ENCODE data around the gene P2RY12.

Gene P2RY12

DNA sequence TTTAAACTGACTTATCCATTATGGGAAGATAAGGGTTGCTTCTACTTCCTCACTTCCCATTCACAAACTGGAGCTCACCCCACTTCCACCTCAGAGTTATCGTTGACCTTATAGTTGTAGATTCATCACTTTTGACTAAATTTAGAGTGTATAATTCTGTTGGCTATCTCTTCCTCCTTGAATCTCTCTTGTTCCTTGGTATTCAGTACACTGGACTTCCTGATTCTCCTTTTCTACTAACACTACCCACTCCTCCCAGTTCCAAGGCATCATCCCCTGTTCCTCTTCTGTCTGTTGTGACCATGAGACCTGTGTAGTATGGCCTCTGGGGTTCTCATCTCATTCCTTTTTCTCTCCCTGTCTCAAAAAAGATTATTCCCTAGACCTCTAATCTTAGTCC is 62.0 kb downstream of the P2RY12 start:
- no peaks in the 10 kb centered on the region for H3K79me2 ChIP-seq (ENCODE audit: low read length)
- TF ChIP-seq, protein P1, sequence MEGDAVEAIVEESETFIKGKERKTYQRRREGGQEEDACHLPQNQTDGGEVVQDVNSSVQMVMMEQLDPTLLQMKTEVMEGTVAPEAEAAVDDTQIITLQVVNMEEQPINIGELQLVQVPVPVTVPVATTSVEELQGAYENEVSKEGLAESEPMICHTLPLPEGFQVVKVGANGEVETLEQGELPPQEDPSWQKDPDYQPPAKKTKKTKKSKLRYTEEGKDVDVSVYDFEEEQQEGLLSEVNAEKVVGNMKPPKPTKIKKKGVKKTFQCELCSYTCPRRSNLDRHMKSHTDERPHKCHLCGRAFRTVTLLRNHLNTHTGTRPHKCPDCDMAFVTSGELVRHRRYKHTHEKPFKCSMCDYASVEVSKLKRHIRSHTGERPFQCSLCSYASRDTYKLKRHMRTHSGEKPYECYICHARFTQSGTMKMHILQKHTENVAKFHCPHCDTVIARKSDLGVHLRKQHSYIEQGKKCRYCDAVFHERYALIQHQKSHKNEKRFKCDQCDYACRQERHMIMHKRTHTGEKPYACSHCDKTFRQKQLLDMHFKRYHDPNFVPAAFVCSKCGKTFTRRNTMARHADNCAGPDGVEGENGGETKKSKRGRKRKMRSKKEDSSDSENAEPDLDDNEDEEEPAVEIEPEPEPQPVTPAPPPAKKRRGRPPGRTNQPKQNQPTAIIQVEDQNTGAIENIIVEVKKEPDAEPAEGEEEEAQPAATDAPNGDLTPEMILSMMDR (IDR thresholded peaks at IDR 0.05; ENCODE audit: low read depth, low read length), result no peak
- no peak for TF ChIP-seq EZH2phosphoT487 (IDR thresholded peaks at IDR 0.05; ENCODE audit: low read depth)
- no peak overlapping the region for H3K4me3 ChIP-seq (ENCODE audit: low read length)
- H4K20me1 ChIP-seq (ENCODE audit: insufficient read depth, low read length), result no peaks in the 10 kb centered on the region
- H3K27ac ChIP-seq (ENCODE audit: low read length), result no peak overlapping the region
- no peaks in the 10 kb centered on the region for H3K27me3 ChIP-seq (ENCODE audit: low read depth, low read length)
- H2AFZ ChIP-seq (ENCODE audit: low read depth, low read length), result no peak overlapping the region
- H3K9me3 ChIP-seq (ENCODE audit: insufficient read depth, low read length), result no peaks in the 10 kb centered on the region
- peaks cover 35% of the 10 kb centered on the region for H3K4me1 ChIP-seq (ENCODE audit: low read length)
- H3K9ac ChIP-seq (ENCODE audit: low read length), result no peak overlapping the region
- H3K36me3 ChIP-seq (replicated peaks; ENCODE audit: low read depth, low read length), result no peaks in the 10 kb centered on the region
- no peak overlapping the region for H3K4me2 ChIP-seq (ENCODE audit: low read length)

DNA sequence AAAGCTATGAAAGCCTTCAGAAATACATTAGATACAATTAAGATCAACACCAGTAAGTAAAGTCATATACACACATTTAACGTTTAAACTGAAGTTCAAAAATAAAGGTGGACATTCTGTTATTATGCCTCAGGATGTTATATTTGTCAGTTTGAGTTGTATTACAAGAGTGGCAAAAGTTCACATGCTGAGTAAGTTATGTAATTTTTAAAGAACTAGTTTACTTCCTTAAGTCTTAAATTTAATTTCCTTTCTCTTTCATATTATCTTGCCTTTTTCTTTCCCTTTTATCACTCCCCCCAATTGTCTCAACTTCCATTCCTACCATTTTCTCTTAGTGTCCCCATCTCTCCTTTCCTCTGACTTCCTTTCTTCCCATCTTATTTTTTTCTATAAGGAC is 63.0 kb downstream of the P2RY12 start:
- Histone ChIP-seq H3K4me3 (ENCODE audit: low read length) (no peak overlapping the region), H3K36me3 (replicated peaks; ENCODE audit: low read depth, low read length) (no peaks in the 10 kb centered on the region), H3K79me2 (ENCODE audit: low read length) (no peaks in the 10 kb centered on the region), H2AFZ (ENCODE audit: low read depth, low read length) (no peak overlapping the region), H3K27me3 (ENCODE audit: low read depth, low read length) (no peaks in the 10 kb centered on the region), H3K4me2 (ENCODE audit: low read length) (no peak overlapping the region), H3K4me1 (ENCODE audit: low read length) (peaks cover 39% of the 10 kb centered on the region), H3K9me3 (ENCODE audit: insufficient read depth, low read length) (no peaks in the 10 kb centered on the region), H3K27ac (ENCODE audit: low read length) (no peak overlapping the region), H4K20me1 (ENCODE audit: insufficient read depth, low read length) (no peaks in the 10 kb centered on the region), H3K9ac (ENCODE audit: low read length) (no peak overlapping the region)
- no peak for TF ChIP-seq EZH2phosphoT487 (IDR thresholded peaks at IDR 0.05; ENCODE audit: low read depth)
- TF ChIP-seq, protein P1 (IDR thresholded peaks at IDR 0.05; ENCODE audit: low read depth, low read length), result no peak

DNA sequence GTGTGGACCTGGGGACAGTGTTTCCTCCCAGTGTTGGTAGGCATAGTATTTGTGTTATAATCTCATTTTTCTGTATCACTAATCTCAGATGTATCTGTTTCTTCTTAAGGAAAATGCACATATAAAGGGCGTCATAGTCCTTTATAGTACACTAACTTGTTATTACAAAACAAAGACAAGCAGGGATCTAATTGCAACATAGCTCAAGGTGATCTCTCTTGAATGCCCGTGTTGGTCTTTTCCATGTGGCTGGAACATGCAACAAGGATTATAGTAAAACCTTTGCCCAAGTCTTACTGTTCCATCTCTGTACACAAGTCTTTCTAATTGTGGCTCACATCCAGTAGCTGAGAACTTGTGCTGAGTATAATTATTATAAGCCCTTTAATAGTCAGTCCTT is 64.4 kb downstream of the P2RY12 start:
- Histone ChIP-seq H3K79me2 (ENCODE audit: low read length) (no peaks in the 10 kb centered on the region), H4K20me1 (ENCODE audit: insufficient read depth, low read length) (no peaks in the 10 kb centered on the region), H3K36me3 (replicated peaks; ENCODE audit: low read depth, low read length) (no peaks in the 10 kb centered on the region), H3K27me3 (ENCODE audit: low read depth, low read length) (no peaks in the 10 kb centered on the region), H3K9me3 (ENCODE audit: insufficient read depth, low read length) (no peaks in the 10 kb centered on the region), H3K4me3 (ENCODE audit: low read length) (no peak overlapping the region), H3K4me2 (ENCODE audit: low read length) (peak overlapping the region; percentile 38), H3K4me1 (ENCODE audit: low read length) (peaks cover 39% of the 10 kb centered on the region), H3K9ac (ENCODE audit: low read length) (no peak overlapping the region), H2AFZ (ENCODE audit: low read depth, low read length) (no peak overlapping the region), H3K27ac (ENCODE audit: low read length) (no peak overlapping the region)
- TF ChIP-seq, protein P1 (IDR thresholded peaks at IDR 0.05; ENCODE audit: low read depth, low read length), result no peak
- TF ChIP-seq EZH2phosphoT487 (IDR thresholded peaks at IDR 0.05; ENCODE audit: low read depth), result no peak

DNA sequence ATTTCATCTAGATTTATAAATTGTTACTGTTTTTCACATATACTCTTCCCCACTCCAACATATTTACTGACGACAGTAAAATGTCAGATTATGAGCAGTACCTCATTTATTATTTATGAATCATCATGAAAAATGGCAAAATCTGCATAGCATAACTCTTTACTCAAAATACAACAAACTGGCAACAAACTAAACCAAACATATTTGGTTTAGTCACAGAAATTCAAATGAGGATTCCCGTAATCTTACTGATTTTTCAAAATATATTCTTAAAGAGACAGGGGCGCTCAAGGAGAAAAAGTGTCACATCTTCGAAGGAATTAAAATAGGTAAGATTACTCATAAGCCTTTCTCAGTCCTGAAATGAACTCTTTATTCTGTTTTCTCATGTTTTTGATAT is 64.9 kb downstream of the P2RY12 start:
- TF ChIP-seq, protein P1 (IDR thresholded peaks at IDR 0.05; ENCODE audit: low read depth, low read length), result no peak
- no peak for TF ChIP-seq EZH2phosphoT487 (IDR thresholded peaks at IDR 0.05; ENCODE audit: low read depth)
- no peak overlapping the region for H3K27ac ChIP-seq (ENCODE audit: low read length)
- no peak overlapping the region for H2AFZ ChIP-seq (ENCODE audit: low read depth, low read length)

More for the DNA sequence above, 64.9 kb downstream of the P2RY12 start:
- Histone ChIP-seq H3K36me3 (replicated peaks; ENCODE audit: low read depth, low read length) (no peaks in the 10 kb centered on the region), H3K27me3 (ENCODE audit: low read depth, low read length) (no peaks in the 10 kb centered on the region), H4K20me1 (ENCODE audit: insufficient read depth, low read length) (no peaks in the 10 kb centered on the region), H3K4me3 (ENCODE audit: low read length) (peak overlapping the region; percentile 27; the same call in 1 of the 2 replicates), H3K9ac (ENCODE audit: low read length) (no peak overlapping the region), H3K4me1 (ENCODE audit: low read length) (peaks cover 38% of the 10 kb centered on the region), H3K4me2 (ENCODE audit: low read length) (peak overlapping the region; percentile 38), H3K9me3 (ENCODE audit: insufficient read depth, low read length) (no peaks in the 10 kb centered on the region), H3K79me2 (ENCODE audit: low read length) (no peaks in the 10 kb centered on the region)

Measured in OCI-LY3 (cell line).